ENCODE data around the gene ZNF587. TPM values are rescaled to one million over a fixed set of nuclear protein-coding genes. Genes with fewer than 3 reads are reported as not detected.

The ZNF587 gene
- total RNA-seq, 1 donor from 2014 or later, result 33.5 TPM

DNA sequence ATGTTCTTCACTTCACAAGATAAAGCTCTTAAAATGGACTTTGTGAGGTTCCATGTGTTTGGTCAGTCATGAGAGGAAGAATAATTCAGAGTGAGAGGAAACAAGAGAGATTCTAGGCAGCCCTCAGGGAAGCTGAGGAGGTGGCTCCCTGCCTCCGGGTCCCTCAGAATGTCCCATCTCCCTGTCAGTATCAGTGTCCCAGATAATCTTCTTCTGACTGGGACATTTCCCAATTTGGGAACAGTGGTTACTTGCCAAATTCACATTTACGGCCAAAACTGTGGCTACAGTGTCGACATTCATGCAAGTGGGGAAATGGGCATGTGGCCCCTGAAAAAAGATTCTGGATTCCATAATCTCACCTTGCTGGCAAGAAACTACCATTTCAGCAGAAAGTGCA is 57.7 kb downstream of the ZNF587 start:
- H3K27me3 Mint-ChIP-seq (ENCODE audit: unreplicated experiment), result no peaks in the 10 kb centered on the region
- peaks cover 68% of the 10 kb centered on the region for H3K36me3 Mint-ChIP-seq (ENCODE audit: unreplicated experiment)
- TF ChIP-seq, protein P1, sequence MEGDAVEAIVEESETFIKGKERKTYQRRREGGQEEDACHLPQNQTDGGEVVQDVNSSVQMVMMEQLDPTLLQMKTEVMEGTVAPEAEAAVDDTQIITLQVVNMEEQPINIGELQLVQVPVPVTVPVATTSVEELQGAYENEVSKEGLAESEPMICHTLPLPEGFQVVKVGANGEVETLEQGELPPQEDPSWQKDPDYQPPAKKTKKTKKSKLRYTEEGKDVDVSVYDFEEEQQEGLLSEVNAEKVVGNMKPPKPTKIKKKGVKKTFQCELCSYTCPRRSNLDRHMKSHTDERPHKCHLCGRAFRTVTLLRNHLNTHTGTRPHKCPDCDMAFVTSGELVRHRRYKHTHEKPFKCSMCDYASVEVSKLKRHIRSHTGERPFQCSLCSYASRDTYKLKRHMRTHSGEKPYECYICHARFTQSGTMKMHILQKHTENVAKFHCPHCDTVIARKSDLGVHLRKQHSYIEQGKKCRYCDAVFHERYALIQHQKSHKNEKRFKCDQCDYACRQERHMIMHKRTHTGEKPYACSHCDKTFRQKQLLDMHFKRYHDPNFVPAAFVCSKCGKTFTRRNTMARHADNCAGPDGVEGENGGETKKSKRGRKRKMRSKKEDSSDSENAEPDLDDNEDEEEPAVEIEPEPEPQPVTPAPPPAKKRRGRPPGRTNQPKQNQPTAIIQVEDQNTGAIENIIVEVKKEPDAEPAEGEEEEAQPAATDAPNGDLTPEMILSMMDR (IDR thresholded peaks at IDR 0.05), result no peak
- H3K9me3 Mint-ChIP-seq (ENCODE audit: unreplicated experiment), result peaks cover 40% of the 10 kb centered on the region
- no peak overlapping the region for H3K4me3 Mint-ChIP-seq (ENCODE audit: unreplicated experiment)
- H3K27ac Mint-ChIP-seq (ENCODE audit: unreplicated experiment), result no peak overlapping the region
- DNase-seq (ENCODE audit: extremely low spot score, unreplicated experiment), result no peak
- no peaks in the 10 kb centered on the region for H3K4me1 Mint-ChIP-seq (ENCODE audit: unreplicated experiment)

DNA sequence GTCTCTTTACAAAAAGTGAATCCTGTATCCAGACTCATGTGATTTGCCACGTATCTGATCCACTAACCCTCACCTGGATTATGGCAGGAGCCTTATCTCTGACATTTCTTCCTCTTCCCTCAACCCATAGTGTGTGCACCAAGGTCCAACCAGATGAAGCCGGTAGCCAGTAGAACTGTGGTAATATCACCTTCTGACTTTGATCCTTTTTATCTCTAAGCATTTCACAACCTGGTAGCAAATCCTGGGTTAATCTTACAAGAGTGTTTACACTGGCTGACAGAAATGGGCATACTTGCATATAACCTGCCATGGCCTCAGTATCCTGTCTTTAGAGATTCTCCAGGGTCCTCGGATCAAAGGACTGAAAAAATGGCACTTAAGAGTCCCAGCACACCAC is 64.9 kb downstream of the ZNF587 start:
- peaks cover 15% of the 10 kb centered on the region for H3K4me1 Mint-ChIP-seq (ENCODE audit: unreplicated experiment)
- DNase-seq (ENCODE audit: extremely low spot score, unreplicated experiment), result no peak
- H3K36me3 Mint-ChIP-seq (ENCODE audit: unreplicated experiment), result peaks cover 65% of the 10 kb centered on the region
- H3K4me3 Mint-ChIP-seq (ENCODE audit: unreplicated experiment), result peak overlapping the region; percentile 44
- peaks cover 26% of the 10 kb centered on the region for H3K9me3 Mint-ChIP-seq (ENCODE audit: unreplicated experiment)
- TF ChIP-seq, protein P1 (IDR thresholded peaks at IDR 0.05), result no peak
- no peaks in the 10 kb centered on the region for H3K27me3 Mint-ChIP-seq (ENCODE audit: unreplicated experiment)
- H3K27ac Mint-ChIP-seq (ENCODE audit: unreplicated experiment), result no peak overlapping the region

Other genes with a start within 250 kb of the ZNF587 start
- 2.4 and 2.8 TPM in 2 replicates for gene ZNF530, start 250.0 kb upstream of the ZNF587 start, total RNA-seq
- gene ZNF134, start 235.6 kb upstream of the ZNF587 start, total RNA-seq, result 19.6 and 20.0 TPM in 2 replicates
- gene ZNF211, start 216.7 kb upstream of the ZNF587 start, total RNA-seq, result 11.9 and 14.4 TPM in 2 replicates
- not detected in 2 replicates for gene ZSCAN4, start 180.9 kb upstream of the ZNF587 start, total RNA-seq
- gene ZNF551, start 167.9 kb upstream of the ZNF587 start, total RNA-seq, result 6.1 and 6.3 TPM in 2 replicates
- gene ZNF154, start 140.7 kb upstream of the ZNF587 start, total RNA-seq, result 18.0 and 18.9 TPM in 2 replicates
- 7.1 TPM in 2 replicates for gene ZNF671, start 122.2 kb upstream of the ZNF587 start, total RNA-seq
- 16.9 and 21.0 TPM in 2 replicates for gene ZNF776, start 103.0 kb upstream of the ZNF587 start, total RNA-seq
- gene ZNF586, start 80.2 kb upstream of the ZNF587 start, total RNA-seq, result 18.8 TPM in 2 replicates
- 5.2 and 9.0 TPM in 2 replicates for gene ZNF552, start 34.9 kb upstream of the ZNF587 start, total RNA-seq
- gene ZNF587B, start 19.6 kb upstream of the ZNF587 start, total RNA-seq, result 14.4 and 16.5 TPM in 2 replicates
- 17.2 and 18.0 TPM in 2 replicates for gene ZNF814, start 39.2 kb downstream of the ZNF587 start, total RNA-seq
- gene ZNF417, start 66.7 kb downstream of the ZNF587 start, total RNA-seq, result 16.9 and 21.0 TPM in 2 replicates
- 12.0 and 12.3 TPM in 2 replicates for gene ZNF418, start 85.5 kb downstream of the ZNF587 start, total RNA-seq
- gene ZNF256, start 97.8 kb downstream of the ZNF587 start, total RNA-seq, result 6.0 and 6.3 TPM in 2 replicates
- 1.4 and 1.8 TPM in 2 replicates for gene C19orf18, start 124.7 kb downstream of the ZNF587 start, total RNA-seq
- 17.5 and 22.0 TPM in 2 replicates for gene ZNF606, start 153.0 kb downstream of the ZNF587 start, total RNA-seq
- 0.57 TPM in 1 of 2 replicates, not detected in the other for gene ZSCAN1, start 184.2 kb downstream of the ZNF587 start, total RNA-seq
- gene ZNF135, start 209.4 kb downstream of the ZNF587 start, total RNA-seq, result 5.5 and 5.9 TPM in 2 replicates
- 47.2 and 50.7 TPM in 2 replicates for gene ZSCAN18, start 248.4 kb downstream of the ZNF587 start, total RNA-seq

Data from osteocyte (in vitro differentiated cells).